VCaP (cell line): Measurements from ENCODE around the gene BSN.

ENCODE experiments used
- H3K27ac ChIP-seq: fragments of 450-650 bp; 2 replicates; pipeline ENCODE4 v1.5.1; 2017
- TF ChIP-seq, protein P1 (sequence below): fragments of 450-650 bp; conservative IDR thresholded peaks from 2 replicates; pipeline ENCODE4 v1.5.1; 2017; ENCODE audit warnings: mild to moderate bottlenecking, moderate library complexity

BSN gene

DNA sequence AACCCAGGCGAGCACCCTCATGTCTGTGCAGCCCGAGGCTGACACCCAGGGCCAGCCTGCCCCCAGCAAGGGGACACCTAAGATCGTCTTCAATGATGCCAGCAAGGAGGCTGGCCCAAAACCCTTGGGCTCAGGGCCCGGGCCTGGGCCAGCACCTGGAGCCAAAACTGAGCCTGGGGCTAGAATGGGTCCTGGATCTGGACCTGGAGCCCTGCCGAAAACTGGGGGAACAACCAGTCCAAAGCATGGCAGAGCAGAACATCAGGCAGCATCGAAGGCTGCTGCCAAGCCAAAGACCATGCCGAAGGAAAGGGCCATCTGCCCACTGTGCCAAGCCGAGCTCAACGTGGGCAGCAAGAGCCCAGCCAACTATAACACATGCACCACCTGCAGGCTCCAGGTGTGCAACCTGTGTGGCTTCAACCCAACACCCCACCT lies 88.5 kb downstream of the BSN start:
- no peak overlapping the region for H3K27ac ChIP-seq
- TF ChIP-seq, protein P1, sequence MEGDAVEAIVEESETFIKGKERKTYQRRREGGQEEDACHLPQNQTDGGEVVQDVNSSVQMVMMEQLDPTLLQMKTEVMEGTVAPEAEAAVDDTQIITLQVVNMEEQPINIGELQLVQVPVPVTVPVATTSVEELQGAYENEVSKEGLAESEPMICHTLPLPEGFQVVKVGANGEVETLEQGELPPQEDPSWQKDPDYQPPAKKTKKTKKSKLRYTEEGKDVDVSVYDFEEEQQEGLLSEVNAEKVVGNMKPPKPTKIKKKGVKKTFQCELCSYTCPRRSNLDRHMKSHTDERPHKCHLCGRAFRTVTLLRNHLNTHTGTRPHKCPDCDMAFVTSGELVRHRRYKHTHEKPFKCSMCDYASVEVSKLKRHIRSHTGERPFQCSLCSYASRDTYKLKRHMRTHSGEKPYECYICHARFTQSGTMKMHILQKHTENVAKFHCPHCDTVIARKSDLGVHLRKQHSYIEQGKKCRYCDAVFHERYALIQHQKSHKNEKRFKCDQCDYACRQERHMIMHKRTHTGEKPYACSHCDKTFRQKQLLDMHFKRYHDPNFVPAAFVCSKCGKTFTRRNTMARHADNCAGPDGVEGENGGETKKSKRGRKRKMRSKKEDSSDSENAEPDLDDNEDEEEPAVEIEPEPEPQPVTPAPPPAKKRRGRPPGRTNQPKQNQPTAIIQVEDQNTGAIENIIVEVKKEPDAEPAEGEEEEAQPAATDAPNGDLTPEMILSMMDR = no peak

DNA sequence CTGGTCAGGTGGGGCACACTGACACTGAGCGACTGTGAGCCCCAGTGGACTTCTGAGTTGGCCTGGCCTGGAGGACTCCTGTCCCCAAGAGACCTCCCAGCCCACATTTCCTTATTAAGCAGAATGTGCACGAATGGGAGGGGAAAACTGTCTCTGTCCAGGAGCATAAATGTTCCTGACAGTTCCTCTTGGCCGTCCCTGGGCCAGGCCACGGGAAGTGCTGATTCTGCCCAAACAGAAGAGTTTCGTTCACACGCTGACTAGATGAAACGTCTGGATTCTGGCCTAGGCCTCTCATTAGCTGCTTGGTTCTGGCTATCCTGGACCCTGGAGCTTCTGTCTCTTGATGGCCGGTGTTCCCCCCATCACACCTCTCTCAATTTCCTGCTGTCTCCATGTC lies 90.4 kb downstream of the BSN start:
- no peak overlapping the region for H3K27ac ChIP-seq
- TF ChIP-seq, protein P1 = no peak

DNA sequence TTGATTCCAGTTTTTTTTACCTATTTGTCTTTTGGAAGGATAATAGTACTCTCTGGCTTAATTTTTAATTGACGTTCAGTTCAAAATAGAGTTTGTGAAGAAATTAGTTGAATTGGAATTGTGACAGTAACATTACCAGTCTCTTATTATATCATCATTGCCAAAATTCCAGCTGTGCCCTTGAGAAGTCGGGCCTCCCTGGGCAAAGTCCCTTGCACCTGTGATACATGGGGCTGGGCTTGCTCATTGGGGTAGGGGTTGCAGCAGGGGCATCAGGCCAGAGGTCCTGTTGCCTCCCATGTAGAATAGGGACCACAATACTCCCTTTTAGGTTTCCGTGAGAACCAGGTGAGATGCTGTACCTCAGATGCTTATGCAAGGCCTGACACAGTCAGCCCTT lies 92.0 kb downstream of the BSN start:
- TF ChIP-seq, protein P1 = no peak
- H3K27ac ChIP-seq = no peak overlapping the region

DNA sequence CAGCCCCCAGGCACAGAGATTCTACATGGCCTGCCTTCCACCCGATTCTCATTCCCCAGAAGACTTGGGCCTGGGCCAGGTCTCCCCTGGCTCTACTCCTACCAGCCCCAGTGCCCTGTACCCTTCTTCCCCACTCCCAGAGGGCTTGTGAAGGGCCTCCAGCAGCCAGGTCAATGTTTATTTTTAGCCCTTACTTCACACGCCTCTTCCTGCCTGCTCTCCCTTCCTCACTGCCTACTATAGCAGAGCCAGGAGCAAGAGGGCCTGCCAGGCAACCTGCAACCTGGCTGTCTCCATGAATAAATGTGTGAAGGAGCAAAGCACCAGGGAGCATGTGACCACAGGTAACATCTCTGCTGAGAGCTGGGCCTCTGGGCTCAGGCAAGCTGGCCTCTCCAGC lies 93.5 kb downstream of the BSN start:
- TF ChIP-seq, protein P1 = no peak
- H3K27ac ChIP-seq = no peak overlapping the region

DNA sequence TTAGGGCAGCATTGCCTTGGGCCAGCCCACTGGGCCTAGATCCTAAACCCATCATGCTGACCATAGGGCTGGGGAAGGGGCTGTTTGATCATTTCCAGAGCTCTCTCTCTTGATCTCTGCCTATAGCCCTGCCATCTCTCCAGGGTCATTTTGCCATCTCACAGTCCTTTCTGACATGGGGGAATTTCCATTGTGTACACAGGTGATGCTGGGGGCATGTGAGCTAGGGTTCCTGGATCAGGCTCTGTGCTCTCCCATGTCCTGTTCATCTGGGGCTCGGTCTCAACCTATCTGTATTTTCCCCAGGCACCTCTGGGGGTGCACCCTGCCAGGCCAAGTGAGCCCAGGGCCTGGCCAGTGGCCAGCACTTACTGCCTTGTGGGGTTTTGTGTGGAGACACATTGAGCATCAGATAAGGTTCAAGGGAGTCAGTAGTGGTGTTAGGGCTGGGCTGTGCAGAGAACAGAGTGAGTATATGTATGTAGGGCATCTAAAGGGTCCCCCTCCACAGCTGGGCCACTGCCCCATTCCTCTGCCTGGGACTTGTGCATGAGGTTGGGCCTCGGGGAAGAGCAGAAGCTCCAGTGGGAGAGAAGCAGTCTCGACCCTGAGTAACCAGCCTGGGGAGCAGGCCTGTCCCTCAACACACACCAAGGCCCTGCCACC lies 94.2 kb downstream of the BSN start:
- no peak overlapping the region for H3K27ac ChIP-seq
- TF ChIP-seq, protein P1 = no peak

DNA sequence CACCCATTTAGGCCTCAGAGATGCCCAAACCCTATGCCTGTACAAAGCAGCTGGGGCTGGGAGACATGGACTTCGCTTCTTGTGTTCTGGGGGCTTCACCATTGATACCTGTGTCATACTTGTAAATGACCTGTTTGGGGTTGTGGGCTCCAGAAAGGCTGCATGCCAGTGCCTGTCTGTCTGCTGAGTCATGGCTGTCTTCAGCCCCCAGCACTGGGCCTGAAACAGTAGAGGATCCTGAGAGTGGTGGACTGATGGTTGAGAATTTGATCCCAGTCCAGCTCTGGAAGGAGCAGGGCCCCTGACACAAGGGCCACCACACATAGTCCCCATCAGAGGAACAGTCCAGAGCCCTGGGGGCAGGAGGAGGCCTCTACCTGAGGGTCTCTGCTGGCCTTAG lies 95.3 kb downstream of the BSN start:
- TF ChIP-seq, protein P1 = no peak

DNA sequence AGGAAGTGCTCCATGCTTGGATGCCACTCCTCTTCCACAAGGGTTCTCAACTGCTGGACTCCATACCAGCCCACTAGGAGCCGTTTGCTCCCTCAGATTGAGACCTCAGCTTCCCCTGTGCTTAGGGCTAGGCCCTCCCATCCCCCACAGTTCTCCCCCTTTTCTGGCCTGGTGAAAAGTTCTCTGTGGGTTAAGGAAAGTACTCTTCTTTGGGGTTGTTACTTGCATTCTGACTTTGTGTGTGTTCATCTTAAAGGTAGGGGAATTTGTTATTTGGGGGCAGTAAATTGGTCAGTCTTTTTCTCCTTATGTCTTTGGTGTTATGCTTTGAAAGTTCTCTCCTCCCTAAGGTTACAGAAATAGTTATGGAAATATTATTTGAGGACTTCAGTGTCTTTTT lies 95.9 kb downstream of the BSN start:
- TF ChIP-seq, protein P1 = no peak
- H3K27ac ChIP-seq = no peak overlapping the region

More for the DNA sequence above, 95.3 kb downstream of the BSN start:
- H3K27ac ChIP-seq = no peak overlapping the region
